ENCODE measurements around the gene CCT6A. TPM values are rescaled to one million over a fixed set of nuclear protein-coding genes. Genes with fewer than 3 reads are reported as not detected.
"Not testable (repeated sequence)": the region's sequence is repeated elsewhere in the genome, so short reads cannot be mapped to it uniquely, and the experiment has no call there.

CCT6A gene
- total RNA-seq, 2 experiments from 2014 or later, result 31.8 to 33.0 TPM

- ChIA-PET POLR2A (interaction anchor here (1.0 kb wide), 1 partner anchor 33 kb away, joined by 3 read pairs; no protein-coding TSS in a partner anchor), CTCF (interaction anchor here (0.7 kb wide), 1 partner anchor 152 kb away, joined by 3 read pairs; no protein-coding TSS in a partner anchor)
- ATAC-seq (ENCODE audit: poor library complexity) (no peak), DNase-seq (no peak)
- H3K9me3 Mint-ChIP-seq, result no peaks in the 10 kb centered on the region
- Histone ChIP-seq H3K4me1 (ENCODE audit: insufficient read depth, low read length) (no peaks in the 10 kb centered on the region), H3K9me3 (ENCODE audit: control insufficient read depth in 1 of 2, insufficient read depth in 1 of 2, low read length in 2 of 2) (no peaks in the 10 kb centered on the region), H3K36me3 (ENCODE audit: insufficient read depth, low read length) (peaks cover 40% of the 10 kb centered on the region), H3K4me3 (ENCODE audit: low read length) (no peak overlapping the region), H3K27ac (ENCODE audit: low read depth in 1 of 2, low read length in 2 of 2) (no peak overlapping the region), H3K27me3 (ENCODE audit: control insufficient read depth in 1 of 2, insufficient read depth in 2 of 2, low read length in 2 of 2) (no peaks in the 10 kb centered on the region)
- peaks cover 38% of the 10 kb centered on the region for H3K36me3 Mint-ChIP-seq (ENCODE audit: low read depth)
- H3K4me1 Mint-ChIP-seq (ENCODE audit: low read depth), result no peaks in the 10 kb centered on the region
- no peak overlapping the region for H3K4me3 Mint-ChIP-seq
- no peaks in the 10 kb centered on the region for H3K27me3 Mint-ChIP-seq
- H3K27ac Mint-ChIP-seq, result no peak overlapping the region
- intact Hi-C loops (cut with DNase I, micrococcal nuclease), result no loop called here
- no peak for TF ChIP-seq CTCF (IDR thresholded peaks at IDR 0.05)
Measured at GRCh38 chr7:56097700-56098099, 46.1 kb downstream of the CCT6A start.

- H3K4me1 Mint-ChIP-seq (ENCODE audit: low read depth); H3K27me3 Mint-ChIP-seq; H3K9me3 Mint-ChIP-seq; H3K4me1 ChIP-seq (ENCODE audit: insufficient read depth, low read length); H3K27ac ChIP-seq (ENCODE audit: low read depth in 1 of 2, low read length in 2 of 2); ATAC-seq (ENCODE audit: poor library complexity); DNase-seq; H3K27ac Mint-ChIP-seq; intact Hi-C loops (cut with DNase I, micrococcal nuclease); H3K27me3 ChIP-seq (ENCODE audit: control insufficient read depth in 1 of 2, insufficient read depth in 2 of 2, low read length in 2 of 2); H3K4me3 Mint-ChIP-seq; H3K9me3 ChIP-seq (ENCODE audit: control insufficient read depth in 1 of 2, insufficient read depth in 1 of 2, low read length in 2 of 2); H3K4me3 ChIP-seq (ENCODE audit: low read length): not testable (repeated sequence)
- H3K36me3 Mint-ChIP-seq (ENCODE audit: low read depth), result peaks cover 43% of the 10 kb centered on the region
- ChIA-PET POLR2A (interaction anchor here (1.0 kb wide), 1 partner anchor 33 kb away, joined by 3 read pairs; no protein-coding TSS in a partner anchor), CTCF (interaction anchor here (0.7 kb wide), 2 partner anchors 52 to 153 kb away, joined by 3 to 4 read pairs; no protein-coding TSS in a partner anchor)
- peaks cover 47% of the 10 kb centered on the region for H3K36me3 ChIP-seq (ENCODE audit: insufficient read depth, low read length)
Measured at GRCh38 chr7:56098187-56099008, 46.8 kb downstream of the CCT6A start.

- no peak for ATAC-seq (ENCODE audit: poor library complexity)
- POLR2A ChIA-PET, result no interaction called here
Measured at GRCh38 chr7:56099653-56100052, 48.1 kb downstream of the CCT6A start.

GRCh38 chr7:56104138-56104537, 52.6 kb downstream of the CCT6A start:
- Histone ChIP-seq H3K4me1 (ENCODE audit: insufficient read depth, low read length) (peaks cover 22% of the 10 kb centered on the region), H3K36me3 (ENCODE audit: insufficient read depth, low read length) (peaks cover 48% of the 10 kb centered on the region)
- ChIA-PET POLR2A (interaction anchor here (3.2 kb wide), 1 partner anchor 39 kb away, joined by 42 read pairs; the partner anchor contains the start of gene SUMF2), CTCF (interaction anchor here (0.7 kb wide), 1 partner anchor 53 kb away, joined by 3 read pairs; no protein-coding TSS in a partner anchor)
- H3K36me3 Mint-ChIP-seq (ENCODE audit: low read depth), result peaks cover 71% of the 10 kb centered on the region
- peaks cover 37% of the 10 kb centered on the region for H3K4me1 Mint-ChIP-seq (ENCODE audit: low read depth)
- H3K4me3 ChIP-seq (ENCODE audit: low read length); H3K9me3 ChIP-seq (ENCODE audit: control insufficient read depth in 1 of 2, insufficient read depth in 1 of 2, low read length in 2 of 2); H3K27me3 ChIP-seq (ENCODE audit: control insufficient read depth in 1 of 2, insufficient read depth in 2 of 2, low read length in 2 of 2); DNase-seq; H3K27ac ChIP-seq (ENCODE audit: low read depth in 1 of 2, low read length in 2 of 2); H3K27me3 Mint-ChIP-seq; ATAC-seq (ENCODE audit: poor library complexity); H3K4me3 Mint-ChIP-seq; H3K9me3 Mint-ChIP-seq: not testable (repeated sequence)
- intact Hi-C loops (cut with DNase I, micrococcal nuclease), result loop anchor here (5.0 to 10.0 kb wide), 3 partner anchors 37 to 339 kb away; no protein-coding TSS in a partner anchor
- H3K27ac Mint-ChIP-seq, result peak overlapping the region; percentile 61

More at GRCh38 chr7:56099653-56100052, 48.1 kb downstream of the CCT6A start:
- intact Hi-C loops (cut with DNase I, micrococcal nuclease), result loop anchor here (5.0 to 10.0 kb wide), 3 partner anchors 32 to 335 kb away; no protein-coding TSS in a partner anchor
- DNase-seq, result no peak
- Histone ChIP-seq H3K36me3 (ENCODE audit: insufficient read depth, low read length) (peaks cover 54% of the 10 kb centered on the region), H3K4me3 (ENCODE audit: low read length) (no peak overlapping the region), H3K27ac (ENCODE audit: low read depth in 1 of 2, low read length in 2 of 2) (no peak overlapping the region), H3K9me3 (ENCODE audit: control insufficient read depth in 1 of 2, insufficient read depth in 1 of 2, low read length in 2 of 2) (no peaks in the 10 kb centered on the region), H3K27me3 (ENCODE audit: control insufficient read depth in 1 of 2, insufficient read depth in 2 of 2, low read length in 2 of 2) (no peaks in the 10 kb centered on the region), H3K4me1 (ENCODE audit: insufficient read depth, low read length) (peaks cover 3% of the 10 kb centered on the region)
- H3K27ac Mint-ChIP-seq, result no peak overlapping the region
- H3K27me3 Mint-ChIP-seq, result no peaks in the 10 kb centered on the region
- no peaks in the 10 kb centered on the region for H3K9me3 Mint-ChIP-seq
- peaks cover 52% of the 10 kb centered on the region for H3K36me3 Mint-ChIP-seq (ENCODE audit: low read depth)
- no peak overlapping the region for H3K4me3 Mint-ChIP-seq
- CTCF ChIA-PET, result no interaction called here
- TF ChIP-seq CTCF (IDR thresholded peaks at IDR 0.05), result no peak
- H3K4me1 Mint-ChIP-seq (ENCODE audit: low read depth), result peaks cover 5% of the 10 kb centered on the region

Measured in CD4-positive, alpha-beta T cell (primary cell).